PFSK-1 (cell line): ENCODE data around the gene TMEM87B.

Source experiments
- FOXP2 ChIP-seq: optimal IDR thresholded peaks from 2 replicates; pipeline ENCODE3; 2011; ENCODE audit warnings: borderline replicate concordance, control low read depth, inconsistent platforms; ENCODE audit not compliant: insufficient read depth; ENCODE audit errors: extremely low read length, extremely low read depth
- POLR2AphosphoS5 ChIP-seq: IDR thresholded peaks from 2 replicates; pipeline ENCODE4 v1.6.1; 2012; ENCODE audit warnings: low read depth, mild to moderate bottlenecking, control low read depth, low read length, moderate library complexity
- REST ChIP-seq, 2 experiments: IDR thresholded peaks; 2 replicates each; pipeline versions ENCODE4 v1.6.1 to v1.8.0; 2011 to 2012; ENCODE audit warnings: low read depth in 2 of 2, low read length in 2 of 2, control low read depth in 1 of 2, inconsistent platforms in 1 of 2, mild to moderate bottlenecking in 1 of 2, moderate library complexity in 1 of 2; ENCODE audit not compliant: insufficient read depth in 1 of 2
- SIN3A ChIP-seq: IDR thresholded peaks from 2 replicates; pipeline ENCODE4 v1.6.1; 2012; ENCODE audit warnings: mild to moderate bottlenecking, low read length, moderate library complexity, borderline replicate concordance; ENCODE audit not compliant: insufficient read depth
- TAF1 ChIP-seq: IDR thresholded peaks from 2 replicates; pipeline ENCODE4 v1.6.1; 2012; ENCODE audit warnings: low read length, control low read depth, borderline replicate concordance; ENCODE audit not compliant: insufficient read depth

The TMEM87B gene

GRCh38 chr2:112147382-112148168, 92.5 kb downstream of the TMEM87B start:
- TF ChIP-seq SIN3A = no peak
- TF ChIP-seq FOXP2 = no peak
- no peak for TF ChIP-seq REST (IDR thresholded peaks at IDR 0.05; ENCODE audit: insufficient read depth in 1 of 2, low read depth in 2 of 2, low read length in 2 of 2)
- TF ChIP-seq TAF1 = no peak
- TF ChIP-seq POLR2AphosphoS5 = no peak

- TF ChIP-seq REST (IDR thresholded peaks at IDR 0.05; ENCODE audit: insufficient read depth in 1 of 2, low read depth in 2 of 2, low read length in 2 of 2) (no peak), SIN3A (no peak), FOXP2 (no peak), POLR2AphosphoS5 (no peak)
These were observed 93.4 kb downstream of the TMEM87B start for GRCh38 chr2:112148477-112148876.

GRCh38 chr2:112149194-112149593, 94.1 kb downstream of the TMEM87B start:
- TF ChIP-seq SIN3A (no peak), POLR2AphosphoS5 (no peak), REST (IDR thresholded peaks at IDR 0.05; ENCODE audit: insufficient read depth in 1 of 2, low read depth in 2 of 2, low read length in 2 of 2) (no peak), FOXP2 (no peak), TAF1 (no peak)

- TF ChIP-seq SIN3A (no peak), FOXP2 (no peak), REST (IDR thresholded peaks at IDR 0.05; ENCODE audit: insufficient read depth in 1 of 2, low read depth in 2 of 2, low read length in 2 of 2) (no peak), POLR2AphosphoS5 (no peak), TAF1 (no peak)
These were observed 94.9 kb downstream of the TMEM87B start for GRCh38 chr2:112149866-112150435.
